NCI-H146 treated with DMSO at 0.1 percent for 48 hours (cell line): ENCODE data around the gene CDCA4.

Experiments used
- DNase-seq: peaks from one replicate; lab custom pipeline; 2025; ENCODE audit not compliant: unreplicated experiment; lab: John Stamatoyannopoulos, UW

Gene CDCA4

GRCh38 chr14:105015242-105015641, 5.6 kb downstream of the CDCA4 start:
- DNase-seq, result no peak

GRCh38 chr14:105014631-105015030, 6.3 kb downstream of the CDCA4 start:
- no peak for DNase-seq

GRCh38 chr14:105014032-105014431, 6.9 kb downstream of the CDCA4 start:
- no peak for DNase-seq

GRCh38 chr14:105013150-105013785, 7.6 kb downstream of the CDCA4 start:
- DNase-seq, result no peak

- no peak for DNase-seq
These were observed 8.5 kb downstream of the CDCA4 start for GRCh38 chr14:105012171-105012985.

GRCh38 chr14:105011312-105011990, 9.4 kb downstream of the CDCA4 start:
- DNase-seq, result no peak

GRCh38 chr14:105010891-105011291, 10.0 kb downstream of the CDCA4 start:
- no peak for DNase-seq

- DNase-seq, result no peak
These were observed 10.8 kb downstream of the CDCA4 start for GRCh38 chr14:105010106-105010505.

GRCh38 chr14:105007593-105008264, 13.2 kb downstream of the CDCA4 start:
- no peak for DNase-seq

- no peak for DNase-seq
These were observed 13.9 kb downstream of the CDCA4 start for GRCh38 chr14:105006831-105007592.

GRCh38 chr14:105005929-105006830, 14.7 kb downstream of the CDCA4 start:
- no peak for DNase-seq

- DNase-seq, result no peak
These were observed 15.5 kb downstream of the CDCA4 start for GRCh38 chr14:105005329-105005928.

- DNase-seq, result no peak
These were observed 21.5 kb downstream of the CDCA4 start for GRCh38 chr14:104999361-104999760.

- DNase-seq, result no peak
These were observed 22.1 kb downstream of the CDCA4 start for GRCh38 chr14:104998801-104999200.

- no peak for DNase-seq
These were observed 24.4 kb downstream of the CDCA4 start for GRCh38 chr14:104996483-104996882.

GRCh38 chr14:104996032-104996431, 24.9 kb downstream of the CDCA4 start:
- DNase-seq, result no peak

GRCh38 chr14:104994978-104995377, 25.9 kb downstream of the CDCA4 start:
- no peak for DNase-seq

- no peak for DNase-seq
These were observed 26.9 kb downstream of the CDCA4 start for GRCh38 chr14:104993808-104994591.
